BLaER1 (cell line): ENCODE measurements around the gene DNAJB1.
"Not testable (repeated sequence)": the region's sequence is repeated elsewhere in the genome, so short reads cannot be mapped to it uniquely, and the experiment has no call there.

Source experiments
- H3K27ac ChIP-seq: shearing (Covaris generic); formaldehyde crosslinking; 2 replicates; pipeline ENCODE4 v1.8.1; 2022
- H3K27me3 ChIP-seq: shearing (Covaris generic); formaldehyde crosslinking; 2 replicates; pipeline ENCODE4 v1.8.1; 2022
- H3K36me3 ChIP-seq: shearing (Covaris generic); formaldehyde crosslinking; 2 replicates; pipeline ENCODE4 v1.8.1; 2022
- H3K4me1 ChIP-seq: shearing (Covaris generic); formaldehyde crosslinking; 2 replicates; pipeline ENCODE4 v1.8.1; 2022
- H3K4me2 ChIP-seq: shearing (Covaris generic); formaldehyde crosslinking; 2 replicates; pipeline ENCODE4 v1.8.1; 2022
- H3K4me3 ChIP-seq: shearing (Covaris generic); formaldehyde crosslinking; 2 replicates; pipeline ENCODE4 v1.8.1; 2022
- H3K9ac ChIP-seq: shearing (Covaris generic); formaldehyde crosslinking; 2 replicates; pipeline ENCODE4 v1.8.1; 2022
- H3K9me3 ChIP-seq: shearing (Covaris generic); formaldehyde crosslinking; 2 replicates; pipeline ENCODE4 v1.8.1; 2022
- H4K20me1 ChIP-seq: shearing (Covaris generic); formaldehyde crosslinking; 2 replicates; pipeline ENCODE4 v1.8.1; 2022
- Cebpa-rat ChIP-seq: shearing (Covaris generic); IDR thresholded peaks from 2 replicates; pipeline ENCODE4 v1.8.1; 2022

DNAJB1 gene

DNA sequence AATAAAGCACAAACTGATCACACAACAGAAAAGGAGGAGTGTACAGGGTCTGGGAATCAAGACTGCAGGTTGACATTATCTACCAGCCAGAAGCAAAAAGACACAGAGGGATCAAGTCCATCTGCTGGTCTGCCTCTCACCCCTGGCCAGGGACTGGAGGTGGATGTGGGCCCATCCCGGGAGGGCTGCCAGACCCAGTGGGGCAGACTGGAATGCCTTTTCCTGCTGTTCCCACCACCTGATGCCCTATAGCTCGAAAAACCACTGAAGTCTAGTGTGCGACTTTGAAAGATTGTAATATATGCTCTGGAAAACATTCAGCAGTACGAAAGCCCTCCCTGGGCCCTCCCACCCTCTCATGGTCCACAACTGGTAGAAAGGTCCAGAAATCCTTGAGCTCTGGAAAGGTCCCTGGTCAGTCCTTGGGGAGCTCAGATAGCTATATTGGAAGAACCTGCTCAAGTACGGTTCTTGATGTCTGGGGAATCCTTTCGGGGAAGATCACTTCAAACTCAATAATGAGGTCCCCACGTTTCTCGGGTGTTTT lies 2.6 kb downstream of the DNAJB1 start:
- Histone ChIP-seq H3K27me3 (no peaks in the 10 kb centered on the region), H3K36me3 (peaks cover 45% of the 10 kb centered on the region), H3K4me1 (peaks cover 60% of the 10 kb centered on the region), H3K4me3 (peak overlapping the region; percentile 98; the same call in 1 of the 2 replicates), H4K20me1 (peaks cover 53% of the 10 kb centered on the region), H3K27ac (no peak overlapping the region), H3K9ac (peak overlapping the region; percentile 98), H3K4me2 (peak overlapping the region; percentile 98), H3K9me3 (no peaks in the 10 kb centered on the region)
- no peak for TF ChIP-seq Cebpa-rat

DNA sequence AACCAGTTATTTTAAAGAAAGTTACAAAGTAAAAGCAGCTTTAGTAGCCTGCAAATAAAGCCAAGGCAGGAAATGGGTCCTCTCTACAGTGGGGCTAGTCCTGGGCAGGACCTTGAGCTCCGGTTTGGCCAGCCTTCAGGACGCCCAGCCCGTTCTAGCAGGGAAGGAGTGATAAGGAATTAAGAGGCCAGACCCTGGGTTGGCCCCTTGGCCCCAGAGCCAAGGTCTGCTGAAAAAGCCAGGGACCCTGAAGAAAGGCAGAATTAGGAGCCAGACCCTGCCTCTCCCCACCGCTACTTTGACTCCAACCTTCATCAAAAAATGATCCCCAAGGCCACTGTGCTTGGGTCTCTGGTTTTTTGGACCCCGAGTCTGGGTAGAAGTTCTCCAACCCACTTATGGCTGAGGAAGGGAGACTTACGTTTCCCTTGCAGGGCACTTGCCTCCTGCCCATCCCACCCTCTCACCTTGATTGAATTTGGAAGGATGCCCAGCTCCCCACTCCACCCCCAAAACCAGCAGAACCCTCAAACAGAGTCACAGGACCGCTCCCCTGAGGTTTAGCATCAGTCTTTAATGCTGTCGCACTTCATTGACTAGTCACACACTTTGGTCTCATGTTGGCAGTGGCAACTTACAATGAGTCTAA lies 3.9 kb downstream of the DNAJB1 start:
- TF ChIP-seq Cebpa-rat = no peak
- Histone ChIP-seq H4K20me1 (peaks cover 53% of the 10 kb centered on the region), H3K27ac (peak overlapping the region; percentile 20; the same call in 1 of the 2 replicates), H3K9me3 (no peaks in the 10 kb centered on the region), H3K36me3 (peaks cover 45% of the 10 kb centered on the region), H3K4me2 (peak overlapping the region; percentile 98), H3K9ac (peak overlapping the region; percentile 98; the same call in 1 of the 2 replicates), H3K27me3 (no peaks in the 10 kb centered on the region), H3K4me1 (peaks cover 50% of the 10 kb centered on the region), H3K4me3 (no peak overlapping the region)

DNA sequence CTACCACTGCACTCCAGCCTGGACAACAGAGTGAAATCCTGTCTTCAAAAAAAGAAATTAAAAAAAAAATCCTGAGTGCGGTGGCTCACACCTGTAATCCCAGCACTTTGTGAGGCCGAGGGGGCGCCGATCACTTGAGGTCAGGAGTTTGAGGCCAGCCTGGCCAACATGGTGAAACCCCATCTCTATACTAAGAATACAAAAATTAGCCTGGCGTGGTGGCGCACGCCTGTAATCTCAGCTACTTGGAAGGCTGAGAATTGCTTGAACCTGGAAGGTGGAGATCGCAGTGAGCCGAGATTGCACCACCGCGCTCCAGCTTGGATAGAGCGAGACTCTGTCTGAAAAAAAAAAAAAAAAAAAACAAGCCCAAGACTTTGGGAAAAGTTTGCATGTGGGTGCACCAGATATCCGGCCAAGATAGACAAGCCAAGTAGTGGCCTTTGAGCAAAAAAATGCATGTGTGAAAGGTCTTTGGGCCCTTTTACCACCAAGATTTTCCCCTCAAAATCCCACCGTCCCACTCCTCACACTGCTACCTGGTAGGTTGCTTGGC lies 5.7 kb downstream of the DNAJB1 start:
- Histone ChIP-seq H3K9me3 (no peaks in the 10 kb centered on the region), H3K36me3 (peaks cover 45% of the 10 kb centered on the region), H3K9ac (no peak overlapping the region), H3K4me1 (peaks cover 44% of the 10 kb centered on the region), H3K4me3 (no peak overlapping the region), H4K20me1 (peaks cover 46% of the 10 kb centered on the region), H3K27ac (no peak overlapping the region), H3K27me3 (no peaks in the 10 kb centered on the region), H3K4me2 (no peak overlapping the region)
- no peak for TF ChIP-seq Cebpa-rat

DNA sequence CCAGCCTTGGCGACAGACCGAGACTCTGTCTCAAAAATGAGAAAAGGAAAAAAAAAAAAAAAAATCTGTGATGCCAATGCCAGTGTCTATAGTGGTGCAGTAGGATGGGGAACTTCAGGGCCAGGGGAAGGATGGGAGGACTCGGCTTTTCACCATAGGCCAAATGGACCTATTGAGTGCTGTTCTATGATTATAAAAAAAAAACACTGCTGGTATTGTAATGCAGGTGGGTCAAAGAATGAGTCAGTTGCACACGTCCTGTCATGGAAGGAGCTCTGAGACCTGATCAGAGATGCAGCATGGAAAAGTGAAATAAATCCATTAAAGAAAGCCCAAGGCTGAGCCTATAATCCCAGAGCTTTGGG lies 7.0 kb downstream of the DNAJB1 start:
- Histone ChIP-seq H3K27me3 (no peaks in the 10 kb centered on the region), H3K27ac (no peak overlapping the region), H3K36me3 (peaks cover 39% of the 10 kb centered on the region), H3K4me2 (no peak overlapping the region), H3K9ac (no peak overlapping the region), H4K20me1 (peaks cover 34% of the 10 kb centered on the region), H3K9me3 (no peaks in the 10 kb centered on the region), H3K4me1 (peaks cover 48% of the 10 kb centered on the region), H3K4me3 (no peak overlapping the region)
- TF ChIP-seq Cebpa-rat = no peak

DNA sequence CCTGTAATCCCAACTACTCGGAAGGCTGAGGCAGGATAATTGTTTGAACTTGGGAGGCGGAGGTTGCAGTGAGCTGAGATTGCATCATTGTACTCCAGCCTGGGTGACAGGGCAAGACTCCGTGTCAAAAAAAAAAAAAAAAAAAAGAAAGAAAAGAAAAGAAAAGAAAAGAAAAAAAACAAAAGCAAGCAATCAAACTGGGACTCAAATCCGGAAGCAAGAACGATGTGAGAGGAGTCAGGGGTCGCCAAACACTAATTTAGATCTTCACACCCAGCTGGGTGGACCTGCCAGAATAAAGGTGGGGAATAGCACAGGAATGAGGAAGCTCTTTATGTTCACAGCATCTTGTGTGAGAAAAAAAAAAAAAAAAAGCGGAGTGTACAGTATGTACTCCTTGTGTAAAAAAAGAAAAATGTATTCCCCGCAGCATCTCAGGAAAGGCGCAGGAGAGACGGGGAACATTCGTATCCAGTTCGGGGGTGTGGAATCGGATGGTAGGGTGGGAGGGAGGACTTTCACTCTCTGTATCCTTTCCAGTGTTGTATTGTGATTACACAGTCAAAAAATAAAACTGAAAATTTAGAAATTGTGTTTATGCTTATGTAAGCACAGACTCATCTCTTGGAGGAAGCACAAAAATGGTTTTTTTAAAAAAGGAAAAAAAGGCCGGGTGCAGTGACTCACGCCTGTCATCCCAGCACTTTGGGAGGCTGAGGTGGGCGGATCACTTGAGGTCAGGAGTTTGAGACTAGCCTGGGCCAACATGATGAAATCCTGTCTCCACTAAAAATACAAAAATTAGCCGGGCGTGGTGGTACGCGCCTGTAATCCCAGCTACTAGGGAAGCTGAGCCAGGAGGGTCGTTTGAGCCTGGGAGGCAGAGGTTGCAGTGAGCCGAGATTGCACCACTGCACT lies 7.6 kb downstream of the DNAJB1 start:
- Histone ChIP-seq H3K4me1 (peaks cover 43% of the 10 kb centered on the region), H3K4me2 (no peak overlapping the region), H3K27ac (no peak overlapping the region), H3K9me3 (no peaks in the 10 kb centered on the region), H3K4me3 (no peak overlapping the region), H3K9ac (no peak overlapping the region), H3K36me3 (peaks cover 32% of the 10 kb centered on the region), H4K20me1 (peaks cover 27% of the 10 kb centered on the region), H3K27me3 (no peaks in the 10 kb centered on the region)
- TF ChIP-seq Cebpa-rat = no peak

DNA sequence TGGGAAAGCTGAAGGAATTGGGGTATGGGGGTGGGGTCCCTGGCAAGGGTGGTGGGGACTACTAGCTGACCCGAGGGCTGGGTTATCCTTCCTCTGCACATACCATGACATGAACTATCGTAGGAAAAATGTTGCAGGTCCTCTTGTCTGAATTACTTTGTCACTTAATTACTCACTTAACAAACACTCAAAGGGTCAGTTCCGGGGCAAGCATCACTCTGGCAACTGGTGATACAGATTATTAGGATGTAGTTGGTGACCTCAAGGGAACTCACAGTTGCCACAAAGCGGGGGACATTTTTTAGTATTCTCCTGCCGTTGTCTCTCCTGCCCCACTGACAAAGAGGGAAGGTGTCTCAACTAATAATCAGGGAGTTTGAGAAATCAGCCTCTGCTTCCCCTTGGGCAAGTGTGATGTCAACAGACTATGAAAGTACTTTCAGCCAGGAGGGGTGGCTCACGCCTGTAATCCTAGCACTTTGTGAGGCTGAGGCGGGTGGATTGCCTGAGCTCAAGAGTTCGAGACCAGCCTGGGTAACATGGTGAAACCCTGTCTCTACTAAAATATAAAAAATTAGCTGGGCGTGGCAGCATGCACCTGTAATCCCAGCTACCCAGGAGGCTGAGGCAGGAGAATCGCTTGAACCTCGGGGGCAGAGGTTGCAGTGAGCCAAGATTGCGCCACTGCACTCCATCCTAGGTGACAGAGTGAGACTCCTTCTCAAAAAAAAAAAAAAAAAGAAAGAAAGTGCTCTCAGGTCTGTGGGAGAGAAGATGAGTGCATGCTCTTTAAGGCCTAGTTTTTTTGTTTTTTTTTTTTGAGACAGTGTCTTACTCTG lies 10.3 kb downstream of the DNAJB1 start:
- no peak for TF ChIP-seq Cebpa-rat
- H3K4me2 ChIP-seq = no peak overlapping the region
- no peak overlapping the region for H3K27ac ChIP-seq
- peaks cover 29% of the 10 kb centered on the region for H3K4me1 ChIP-seq
- no peaks in the 10 kb centered on the region for H3K27me3 ChIP-seq
- no peak overlapping the region for H3K4me3 ChIP-seq
- H3K36me3 ChIP-seq = peaks cover 6% of the 10 kb centered on the region; the same call in 1 of the 2 replicates
- H3K9ac ChIP-seq = no peak overlapping the region
- no peaks in the 10 kb centered on the region for H3K9me3 ChIP-seq
- 0 out of 2 replicates have a peak, but pooled peaks cover under 1% of the 10 kb centered on the region for H4K20me1 ChIP-seq

DNA sequence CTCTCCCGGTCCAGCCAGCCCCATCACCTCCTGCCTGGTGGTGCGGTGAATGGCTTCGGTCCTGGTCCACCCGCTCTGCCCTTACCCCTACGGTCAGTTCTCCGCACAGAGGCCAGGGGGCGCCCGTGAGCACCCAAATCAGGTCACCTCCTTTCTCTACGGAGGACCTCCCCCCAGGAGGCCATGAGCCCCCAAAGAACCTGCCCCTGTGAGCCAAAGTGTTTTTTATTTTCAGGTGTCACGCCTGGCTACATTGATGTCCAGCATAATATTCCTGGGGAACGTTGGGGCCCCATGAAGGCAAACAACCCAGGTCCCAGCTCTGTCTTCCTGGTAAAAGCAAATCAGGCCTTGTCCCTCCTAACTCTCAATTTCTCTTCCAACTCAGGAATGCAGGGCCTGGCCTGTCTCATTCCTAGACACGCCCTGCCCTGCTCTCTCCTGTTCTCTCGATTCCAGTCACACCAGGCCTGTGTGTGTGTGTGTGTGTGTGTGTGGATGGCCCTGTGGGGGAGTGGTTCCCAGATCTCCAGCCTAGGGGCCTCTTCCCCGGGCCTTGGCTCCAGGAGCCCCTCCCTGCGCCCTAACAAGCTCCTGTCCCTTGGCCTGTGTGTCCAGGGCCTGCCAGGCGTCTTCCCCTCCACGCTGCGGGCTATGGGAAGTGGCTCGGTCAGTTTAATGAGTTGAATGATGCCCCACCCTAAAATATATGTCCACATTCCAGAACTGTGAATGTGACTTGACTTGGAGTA lies 12.5 kb downstream of the DNAJB1 start:
- Histone ChIP-seq H3K27me3 (no peaks in the 10 kb centered on the region), H4K20me1 (no peaks in the 10 kb centered on the region), H3K4me2 (no peak overlapping the region), H3K9me3 (no peaks in the 10 kb centered on the region), H3K4me3 (no peak overlapping the region), H3K27ac (no peak overlapping the region), H3K36me3 (no peaks in the 10 kb centered on the region), H3K4me1 (peaks cover 22% of the 10 kb centered on the region), H3K9ac (no peak overlapping the region)
- TF ChIP-seq Cebpa-rat = no peak

DNA sequence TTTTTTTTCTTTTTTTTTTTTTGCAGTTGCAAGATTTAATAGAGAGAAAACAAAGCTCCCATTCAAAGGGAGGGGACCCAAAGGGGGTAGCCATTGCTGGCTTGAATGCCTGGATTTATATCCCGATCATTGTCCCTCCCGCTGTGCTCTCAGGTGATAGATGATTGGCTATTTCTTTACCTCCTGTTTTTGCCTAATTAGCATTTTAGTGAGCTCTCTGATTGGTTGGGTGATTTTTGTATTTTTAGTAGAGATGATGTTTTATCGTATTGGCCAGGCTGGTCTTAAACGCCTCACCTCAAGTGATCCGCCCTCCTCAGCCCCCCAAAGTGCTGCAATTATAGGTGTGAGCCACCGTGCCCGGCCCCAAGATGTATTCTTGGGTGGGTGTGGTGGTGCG lies 13.6 kb downstream of the DNAJB1 start:
- not testable (repeated sequence) for H3K4me3 ChIP-seq, H3K9me3 ChIP-seq, H3K36me3 ChIP-seq, H3K27ac ChIP-seq, H3K27me3 ChIP-seq, H4K20me1 ChIP-seq, H3K4me2 ChIP-seq, H3K9ac ChIP-seq
- H3K4me1 ChIP-seq = peaks cover 20% of the 10 kb centered on the region

DNA sequence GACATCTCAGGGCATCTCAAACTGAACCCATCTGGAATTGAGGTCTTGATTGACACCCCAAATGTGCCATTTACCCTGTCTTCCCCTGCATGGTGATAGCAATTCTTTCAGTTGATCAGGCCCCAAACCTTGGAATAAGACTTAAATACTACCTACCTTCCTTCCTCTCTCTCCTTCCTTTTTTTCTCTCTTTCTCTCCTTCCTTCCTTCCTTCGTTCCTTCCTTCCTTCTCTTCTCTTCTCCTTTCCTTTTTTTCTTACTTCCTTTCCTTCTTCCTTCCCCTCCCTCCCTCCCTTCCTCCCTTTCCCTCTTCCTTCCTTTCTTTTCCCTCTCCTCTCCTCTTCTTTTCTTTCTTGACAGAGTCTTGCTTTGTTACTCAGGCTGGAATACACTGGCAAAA lies 14.9 kb downstream of the DNAJB1 start:
- Histone ChIP-seq H3K4me1 (peaks cover 20% of the 10 kb centered on the region), H3K27ac (no peak overlapping the region), H3K9ac (no peak overlapping the region), H3K4me2 (no peak overlapping the region; the same call in 1 of the 2 replicates), H3K9me3 (no peaks in the 10 kb centered on the region), H4K20me1 (no peaks in the 10 kb centered on the region), H3K36me3 (no peaks in the 10 kb centered on the region), H3K4me3 (no peak overlapping the region), H3K27me3 (no peaks in the 10 kb centered on the region)
- TF ChIP-seq Cebpa-rat = no peak
